Heart right ventricle (tissue), 16 donors: ENCODE results near the gene PATJ. TPM values are rescaled to one million over a fixed set of nuclear protein-coding genes. Genes with fewer than 3 reads are reported as not detected.

Experiments
- ATAC-seq, 8 donors: fragments of 200-7000 bp; cut with Tn5 transposase; one replicate each; pipeline ENCODE4 v1.9.1; 2020; ENCODE audit warnings: mild to moderate bottlenecking in 8 of 8, moderate library complexity in 8 of 8, moderate number of reproducible peaks in 1 of 8
- DNase-seq, 2 donors: peaks; one replicate each; pipeline ENCODE4 v3.0.0-alpha.2; 2020
- H3K27ac ChIP-seq, 10 donors: fragments of 200-600 bp; sonication (generic) in 2 of 10; one replicate each; pipeline versions ENCODE4 v1.5.0 to v1.8.0; 2020 to 2022; ENCODE audit warnings: mild to moderate bottlenecking in 3 of 10
- H3K27me3 ChIP-seq, 7 donors: fragments of 200-600 bp; one replicate each; pipeline ENCODE4 v1.8.0; 2021 to 2022; ENCODE audit warnings: mild to moderate bottlenecking in 2 of 7
- H3K36me3 ChIP-seq, 9 donors: fragments of 200-600 bp; sonication (generic) in 1 of 9; one replicate each; pipeline versions ENCODE4 v1.5.0 to v1.8.0; 2020 to 2022; ENCODE audit warnings: mild to moderate bottlenecking in 2 of 9
- H3K4me1 ChIP-seq, 9 donors: fragments of 200-600 bp; sonication (generic) in 1 of 9; one replicate each; pipeline versions ENCODE4 v1.5.0 to v1.8.0; 2020 to 2022; ENCODE audit warnings: mild to moderate bottlenecking in 4 of 9
- H3K4me3 ChIP-seq, 10 donors: fragments of 200-600 bp; sonication (generic) in 2 of 10; one replicate each; pipeline versions ENCODE4 v1.5.0 to v1.8.0; 2020 to 2022; ENCODE audit warnings: mild to moderate bottlenecking in 7 of 10, moderate library complexity in 2 of 10
- H3K9me3 ChIP-seq, 11 donors: fragments of 200-600 bp in 10 of 11; sonication (generic) in 2 of 11; one replicate each; pipeline versions ENCODE4 v1.5.0 to v1.8.0; 2013 to 2022; ENCODE audit warnings: mild to moderate bottlenecking in 2 of 11, control low read depth in 1 of 11, moderate library complexity in 1 of 11
- WGBS, 2 donors: extraction: QIAGEN DNeasy Blood & Tissue Kit; methylation state at CpG; one replicate each; pipeline ENCODE4 v1.1.7; 2013; ENCODE audit warnings: inconsistent platforms in 1 of 2; 5-methylcytosine and 5-hydroxymethylcytosine counted together
- intact Hi-C, 10 donors: fragments of 100-400 bp; cut with DNase I; formaldehyde crosslinking; loops; one replicate each; pipeline versions ENCODE4 v1.11.1 to v1.14.2; 2022
- polyA plus RNA-seq, 2 donors: library from polyadenylated mRNA; stranded (reverse); fragments of 200-250 nt; gene quantifications; one replicate each; pipeline ENCODE4 v1.2.3, GENCODE V29; 2013
- total RNA-seq, 10 donors: library from RNA; stranded (reverse); fragmentation: NEBNext Ultra II Directional in 3 of 10; extraction: Animal tissue kit (Norgen Biotek cat#: 25700) in 3 of 10; gene quantifications; one replicate each; pipeline versions ENCODE4 v1.2.1 to v1.2.4, GENCODE V29; 2021 to 2023
- TF ChIP-seq, protein P1 (sequence below), 9 donors: fragments of 200-600 bp; sonication (generic) in 2 of 9; IDR thresholded peaks; one replicate each; pipeline versions ENCODE4 v1.5.0 to v1.8.0; 2021 to 2022; ENCODE audit warnings: antibody characterized with exemption in 9 of 9, mild to moderate bottlenecking in 5 of 9, moderate library complexity in 1 of 9
- donor health status: Arrhythmogenic right ventricular cardiomyopathy.
- donor health status: ischemic (EF 13 %, LVEDD 7.1; RV severe dilation, severe dysfunction).
- donor health status: healthy with polysubstance abuse.
- donor health status: DM: no; HTN: yes; CAD: no.
- donor health status: DM: no; HTN: no; CAD: no.
- donor health status: ischemic (EF 25% LVEDD 6.9; RV normal size, moderate dysfunction).
- donor health status: ischemic (EF 25% LVEDD 5.7; RV mildly dilated, moderate dysfunction).
- donor health status: healthy.
- donor health status: DM: yes; HTN: yes; CAD: no.
- donor health status: Ischemic cardiomyopathy.
- donor health status: ischemic (EF 35%, LVEDD 5.7; RV mildly dilated, moderate dysfunction).
- donor health status: nonischemic (EF 11% LVEDD 7.7; RV severe dilation, severe dysfunction).
- donor health status: DM: yes; HTN: yes; CAD: no.
- donor health status: PGD.
- donor health status: ischemic (EF 29% LVEDD 5.4; RV normal size, mild dysfunction).
- donor health status: nonischemic (EF 23%, LVEDD 6.1; RV moderate dilation, normal function).

Gene PATJ
- total and polyA plus RNA-seq, 12 donors: 3.7 to 213 (median 119) TPM

DNA sequence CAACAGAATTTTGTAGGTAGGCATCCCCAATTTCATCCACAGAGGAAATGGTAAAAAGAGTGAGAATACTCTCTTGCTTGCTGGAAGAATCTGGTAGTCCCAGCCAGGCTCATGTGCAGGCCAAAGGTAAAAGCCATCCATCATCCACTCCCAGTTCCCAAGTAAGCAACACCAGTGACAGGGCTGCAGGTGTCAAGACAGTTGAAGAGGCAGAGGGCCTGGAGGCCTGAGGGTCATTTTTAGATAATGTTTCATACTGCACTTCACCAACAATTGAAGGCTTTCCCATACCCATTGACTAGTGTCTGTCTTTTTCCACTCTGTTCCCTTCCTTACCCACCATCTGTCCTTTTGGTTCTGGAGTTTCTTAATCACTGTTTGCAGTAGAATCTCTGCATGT lies 310.7 kb downstream of the PATJ start:
- peaks cover 0 to 26% (median 0%) of the 10 kb centered on the region in 9 donors for H3K36me3 ChIP-seq
- intact Hi-C loops: loop anchor here in 1 of 10 donors (10.0 kb wide), 1 partner anchor 178 kb away; no protein-coding TSS in a partner anchor
- H3K27ac ChIP-seq: no peak overlapping the region
- peaks cover 0 to 20% (median 3%) of the 10 kb centered on the region in 9 donors for H3K4me1 ChIP-seq
- ATAC-seq (no peak), DNase-seq (no peak)
- H3K9me3 ChIP-seq: no peaks in the 10 kb centered on the region
- H3K4me3 ChIP-seq: no peak overlapping the region
- TF ChIP-seq, protein P1, sequence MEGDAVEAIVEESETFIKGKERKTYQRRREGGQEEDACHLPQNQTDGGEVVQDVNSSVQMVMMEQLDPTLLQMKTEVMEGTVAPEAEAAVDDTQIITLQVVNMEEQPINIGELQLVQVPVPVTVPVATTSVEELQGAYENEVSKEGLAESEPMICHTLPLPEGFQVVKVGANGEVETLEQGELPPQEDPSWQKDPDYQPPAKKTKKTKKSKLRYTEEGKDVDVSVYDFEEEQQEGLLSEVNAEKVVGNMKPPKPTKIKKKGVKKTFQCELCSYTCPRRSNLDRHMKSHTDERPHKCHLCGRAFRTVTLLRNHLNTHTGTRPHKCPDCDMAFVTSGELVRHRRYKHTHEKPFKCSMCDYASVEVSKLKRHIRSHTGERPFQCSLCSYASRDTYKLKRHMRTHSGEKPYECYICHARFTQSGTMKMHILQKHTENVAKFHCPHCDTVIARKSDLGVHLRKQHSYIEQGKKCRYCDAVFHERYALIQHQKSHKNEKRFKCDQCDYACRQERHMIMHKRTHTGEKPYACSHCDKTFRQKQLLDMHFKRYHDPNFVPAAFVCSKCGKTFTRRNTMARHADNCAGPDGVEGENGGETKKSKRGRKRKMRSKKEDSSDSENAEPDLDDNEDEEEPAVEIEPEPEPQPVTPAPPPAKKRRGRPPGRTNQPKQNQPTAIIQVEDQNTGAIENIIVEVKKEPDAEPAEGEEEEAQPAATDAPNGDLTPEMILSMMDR (IDR thresholded peaks at IDR 0.05): no peak
- no peaks in the 10 kb centered on the region for H3K27me3 ChIP-seq

- 41 to 65% methylated on average over 1 of the region's 1 CpG for WGBS, 2 donors
- ATAC-seq: peak in 7 of 8 donors; percentile 52 to 84 (median 73)
Measured at GRCh38 chr1:62054188-62054587, 311.9 kb downstream of the PATJ start.

DNA sequence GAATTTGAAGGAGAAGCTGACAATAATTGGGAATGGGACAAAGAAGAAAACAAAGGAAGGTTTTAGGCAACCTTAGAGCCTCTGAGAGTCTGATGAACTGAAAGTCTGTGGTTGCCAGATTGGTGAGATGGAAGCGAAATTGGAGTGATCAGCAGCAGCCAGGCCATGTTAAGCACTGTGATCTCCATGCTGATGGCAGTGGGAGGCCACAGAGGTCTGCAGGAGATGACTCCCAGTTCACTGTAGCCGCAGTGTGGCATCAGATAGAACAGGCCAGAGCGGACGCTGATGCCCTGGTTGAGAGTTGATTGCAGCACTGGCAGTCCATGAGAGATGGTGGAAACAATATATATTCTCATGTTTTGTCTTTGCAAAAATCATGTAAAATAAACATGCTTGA lies 314.9 kb downstream of the PATJ start:
- WGBS, 2 donors: 95 to 97% methylated on average over 4 of the region's 4 CpGs
- intact Hi-C loops: loop anchor here in 1 of 10 donors (10.0 kb wide), 1 partner anchor 182 kb away; no protein-coding TSS in a partner anchor
- no peaks in the 10 kb centered on the region for H3K27me3 ChIP-seq
- TF ChIP-seq, protein P1 (IDR thresholded peaks at IDR 0.05): no peak
- no peak overlapping the region for H3K4me3 ChIP-seq
- H3K27ac ChIP-seq: peak overlapping the region in 1 of 10 donors; percentile 23
- H3K9me3 ChIP-seq: no peaks in the 10 kb centered on the region
- peaks cover 0 to 10% (median 0%) of the 10 kb centered on the region in 9 donors for H3K36me3 ChIP-seq
- DNase-seq (no peak), ATAC-seq (no peak)
- H3K4me1 ChIP-seq: peaks cover 0 to 27% (median 0%) of the 10 kb centered on the region in 9 donors

More at GRCh38 chr1:62054188-62054587, 311.9 kb downstream of the PATJ start:
- intact Hi-C loops: loop anchor here in 1 of 10 donors (10.0 kb wide), 1 partner anchor 179 kb away; no protein-coding TSS in a partner anchor
- Histone ChIP-seq H3K4me1 (peaks cover 0 to 27% (median 3%) of the 10 kb centered on the region in 9 donors), H3K27me3 (no peaks in the 10 kb centered on the region), H3K27ac (peak overlapping the region in 6 of 10 donors; percentile 33 to 52 (median 41)), H3K36me3 (peaks cover 0 to 26% (median 0%) of the 10 kb centered on the region in 9 donors), H3K4me3 (no peak overlapping the region), H3K9me3 (no peaks in the 10 kb centered on the region)
- no peak for DNase-seq
- TF ChIP-seq, protein P1 (IDR thresholded peaks at IDR 0.05): no peak

- H3K27ac ChIP-seq: peak overlapping the region in 2 of 10 donors; percentile 32 to 54
- ATAC-seq (peak in 2 of 8 donors; percentile 29 to 38), DNase-seq (no peak)
- TF ChIP-seq, protein P1 (IDR thresholded peaks at IDR 0.05): no peak
- intact Hi-C loops: loop anchor here in 1 of 10 donors (10.0 kb wide), 1 partner anchor 183 kb away; no protein-coding TSS in a partner anchor
- H3K4me1 ChIP-seq: peaks cover 0 to 27% (median 0%) of the 10 kb centered on the region in 9 donors
- WGBS, 2 donors: 83 to 91% methylated on average over 2 of the region's 2 CpGs
- peaks cover 0 to 6% (median 0%) of the 10 kb centered on the region in 9 donors for H3K36me3 ChIP-seq
- H3K9me3 ChIP-seq: no peaks in the 10 kb centered on the region
- no peak overlapping the region for H3K4me3 ChIP-seq
- no peaks in the 10 kb centered on the region for H3K27me3 ChIP-seq
Measured at GRCh38 chr1:62057641-62058290, 315.5 kb downstream of the PATJ start.
